GM21786 (cell line): ENCODE data around the gene FLRT1.
"Not testable (repeated sequence)": the region's sequence is repeated elsewhere in the genome, so short reads cannot be mapped to it uniquely, and the experiment has no call there.

Experiments used
- ATAC-seq: cut with Tn5 transposase; IDR thresholded peaks from one replicate; pipeline ENCODE4 v1.9.1; 2021; ENCODE audit not compliant: unreplicated experiment

Gene FLRT1

DNA sequence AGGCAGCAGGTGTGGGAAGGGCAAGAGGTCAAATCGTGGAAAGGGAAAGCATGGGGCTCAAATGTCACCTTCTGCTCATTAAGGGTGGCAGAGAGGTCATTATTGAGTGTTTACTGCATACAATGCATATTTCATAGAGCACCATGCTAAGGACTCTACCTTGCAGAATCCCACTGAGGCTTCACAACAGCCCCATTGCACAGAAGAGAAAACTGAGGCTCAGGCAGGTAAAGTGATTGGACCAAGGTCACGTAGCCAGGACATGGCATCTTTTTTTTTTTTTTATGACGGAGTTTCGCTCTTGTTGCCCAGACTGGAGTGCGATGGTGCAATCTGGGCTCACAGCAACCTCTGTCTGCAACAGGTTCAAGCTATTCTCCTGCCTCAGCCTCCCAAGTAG is 7.8 kb downstream of the FLRT1 start:
- no peak for ATAC-seq

DNA sequence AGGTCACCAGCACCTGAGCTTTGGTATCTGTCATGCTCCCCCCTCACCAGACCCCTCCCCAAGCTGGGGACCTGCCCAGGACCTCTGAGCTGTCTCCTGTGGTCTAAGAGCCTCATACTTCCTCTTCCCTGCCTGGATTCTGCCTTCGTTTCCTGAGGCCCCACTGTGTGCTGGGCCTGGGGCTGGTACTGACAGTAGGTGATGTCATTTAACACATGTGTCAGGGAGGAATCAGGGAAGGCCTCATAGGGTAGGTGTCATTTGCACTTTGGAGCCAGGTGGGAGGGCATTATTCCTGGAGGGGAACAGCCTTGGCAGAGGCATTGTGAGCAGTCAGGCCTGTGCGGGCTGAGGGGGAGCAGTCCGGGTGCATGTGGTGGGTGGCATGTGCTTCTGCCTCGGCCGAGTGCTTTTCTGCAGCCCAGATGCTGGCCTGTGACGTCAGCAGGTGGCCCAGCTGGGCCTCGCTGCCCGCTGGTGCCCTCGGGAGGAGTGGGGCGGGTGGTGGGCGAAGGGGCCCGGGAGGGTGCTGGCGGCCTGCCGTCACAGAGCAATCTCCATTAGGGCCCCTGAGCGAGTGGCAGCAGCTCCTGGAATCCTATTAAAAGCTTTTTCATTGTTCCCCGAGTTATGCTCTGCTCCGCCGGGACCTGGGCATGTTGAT is 9.1 kb downstream of the FLRT1 start:
- ATAC-seq = no peak

DNA sequence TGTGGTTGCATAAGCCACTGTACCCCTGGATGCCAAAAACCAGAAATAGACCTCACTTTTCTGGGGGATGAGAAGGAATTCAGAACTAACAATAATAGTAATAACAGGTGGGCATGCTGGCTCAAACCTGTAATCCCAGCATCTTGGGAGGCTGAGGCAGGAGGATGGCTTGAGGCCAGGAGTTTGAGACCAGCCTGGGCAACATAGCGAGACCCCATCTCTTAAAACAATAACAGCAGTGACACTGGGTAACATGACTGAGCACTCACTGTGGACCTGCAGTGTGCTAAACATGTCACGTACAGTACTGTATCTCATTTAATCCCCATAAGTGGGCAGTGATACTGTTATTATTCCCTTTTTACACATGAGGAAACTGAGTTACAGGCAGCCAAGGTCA is 10.0 kb downstream of the FLRT1 start:
- ATAC-seq = no peak

DNA sequence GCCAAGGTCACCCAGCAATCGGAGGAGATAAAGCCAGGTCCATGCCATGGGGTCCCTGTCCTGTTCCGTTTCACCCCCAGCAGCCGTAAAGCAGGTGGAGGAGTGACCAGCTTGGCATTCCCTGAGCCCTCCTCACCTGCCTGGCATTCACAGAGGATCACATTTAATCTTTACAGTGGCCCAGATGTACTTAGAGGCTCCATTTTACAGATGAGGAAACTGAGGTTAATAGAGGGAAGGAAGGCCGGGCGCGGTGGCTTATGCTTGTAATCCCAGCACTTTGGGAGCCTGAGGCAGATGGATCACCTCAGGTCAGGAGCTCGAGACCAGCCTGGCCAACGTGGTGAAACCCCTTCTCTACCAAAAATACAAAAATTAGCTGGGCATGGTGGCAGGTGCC is 11.6 kb downstream of the FLRT1 start:
- ATAC-seq = not testable (repeated sequence)

DNA sequence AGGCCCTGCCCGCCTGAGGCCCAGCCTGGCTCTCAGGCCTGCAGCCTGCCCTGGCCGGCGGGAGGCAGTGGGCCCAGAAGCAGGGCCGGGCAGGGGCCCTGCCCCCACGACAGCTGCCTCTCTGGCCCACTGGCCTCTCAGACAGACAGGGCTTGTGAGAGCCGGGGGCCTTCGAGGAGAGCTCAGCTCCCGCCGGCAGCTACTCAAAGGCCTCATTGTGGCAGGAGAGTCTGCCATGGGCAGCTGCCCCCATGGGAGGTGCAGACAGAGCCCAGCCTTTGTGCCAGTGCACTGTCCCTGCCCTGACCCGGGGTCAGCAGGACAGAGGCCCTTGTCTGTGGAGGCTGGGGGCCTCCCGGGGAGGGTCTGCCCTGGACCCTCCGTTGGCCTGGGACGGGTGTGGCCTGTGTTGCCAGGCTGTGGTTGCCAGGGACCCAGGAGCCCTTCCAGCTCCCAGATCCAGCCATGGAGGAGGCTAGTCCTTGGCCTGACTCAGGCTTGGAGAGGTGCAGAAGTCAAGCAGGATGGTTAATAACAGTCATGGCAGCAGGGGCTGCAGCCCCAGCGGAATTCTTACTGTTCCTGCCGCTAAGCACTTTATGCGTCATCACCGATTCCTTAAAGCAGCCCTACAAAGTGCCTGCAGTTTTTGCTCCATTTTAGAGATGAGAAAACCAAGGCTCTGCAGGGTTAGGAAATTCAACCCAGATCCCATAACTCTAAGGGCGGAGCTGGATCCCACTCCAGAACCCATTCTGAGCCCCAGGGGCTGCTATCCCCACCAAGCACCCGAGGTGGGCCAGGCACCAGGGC is 12.5 kb downstream of the FLRT1 start:
- ATAC-seq = no peak

DNA sequence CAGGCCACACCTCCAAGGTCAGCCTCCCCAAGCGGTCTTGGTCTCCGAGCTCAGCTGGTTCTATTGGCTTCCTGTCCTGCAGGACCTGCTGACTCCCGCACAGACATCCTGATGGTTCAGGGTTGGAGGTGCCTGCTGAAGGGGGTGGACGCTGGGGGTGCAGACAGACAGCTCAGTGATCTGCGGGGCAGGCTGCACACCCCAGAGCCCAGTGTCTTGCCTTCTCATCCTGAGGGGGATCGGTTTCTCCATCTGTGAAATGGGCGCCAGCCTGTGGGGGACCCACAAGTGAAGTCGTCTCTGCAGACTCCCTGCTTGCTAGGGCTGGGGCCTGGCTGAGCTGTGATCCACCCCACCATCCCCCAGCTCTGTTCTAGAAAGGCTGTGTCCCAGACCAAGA is 13.8 kb downstream of the FLRT1 start:
- ATAC-seq = no peak

DNA sequence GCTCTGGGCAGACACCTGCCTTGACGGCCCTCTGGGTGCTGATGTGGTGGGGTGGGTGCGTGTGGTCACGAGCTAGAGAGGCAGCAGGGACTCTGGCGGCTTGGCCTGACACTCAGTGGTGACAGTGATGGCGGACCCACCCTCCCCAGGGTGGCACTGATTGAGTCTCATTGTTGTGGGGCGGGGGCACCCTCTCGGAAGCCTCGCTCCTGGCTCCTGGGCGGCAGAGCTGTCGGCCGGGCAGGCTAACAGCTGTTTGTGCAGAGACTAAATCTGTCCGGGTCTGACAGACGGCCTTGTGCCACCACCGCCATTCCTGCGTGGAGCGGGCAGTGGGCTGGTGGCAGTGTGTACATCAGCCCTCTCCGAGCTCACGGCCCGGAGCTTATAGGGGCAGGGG is 15.6 kb downstream of the FLRT1 start:
- no peak for ATAC-seq

DNA sequence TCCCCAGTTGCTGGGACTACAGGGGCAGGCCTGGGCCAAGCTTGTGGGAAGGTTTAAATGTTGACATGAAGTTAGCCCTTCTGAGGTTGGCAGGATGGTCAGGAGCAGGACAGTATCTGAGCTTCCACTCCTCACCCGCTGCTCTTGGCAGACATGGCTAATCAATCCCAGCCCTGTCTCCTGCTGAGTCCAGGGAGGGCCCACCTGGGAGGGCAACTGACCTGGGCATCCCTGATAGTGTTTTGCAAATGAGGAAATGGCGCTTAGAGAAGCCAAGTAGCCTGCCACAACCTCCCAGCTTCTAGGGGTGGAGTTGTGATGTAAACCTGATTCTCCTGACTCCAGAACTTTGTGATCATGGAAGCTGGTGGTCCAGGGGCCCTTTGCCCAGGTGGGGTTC is 16.7 kb downstream of the FLRT1 start:
- no peak for ATAC-seq

DNA sequence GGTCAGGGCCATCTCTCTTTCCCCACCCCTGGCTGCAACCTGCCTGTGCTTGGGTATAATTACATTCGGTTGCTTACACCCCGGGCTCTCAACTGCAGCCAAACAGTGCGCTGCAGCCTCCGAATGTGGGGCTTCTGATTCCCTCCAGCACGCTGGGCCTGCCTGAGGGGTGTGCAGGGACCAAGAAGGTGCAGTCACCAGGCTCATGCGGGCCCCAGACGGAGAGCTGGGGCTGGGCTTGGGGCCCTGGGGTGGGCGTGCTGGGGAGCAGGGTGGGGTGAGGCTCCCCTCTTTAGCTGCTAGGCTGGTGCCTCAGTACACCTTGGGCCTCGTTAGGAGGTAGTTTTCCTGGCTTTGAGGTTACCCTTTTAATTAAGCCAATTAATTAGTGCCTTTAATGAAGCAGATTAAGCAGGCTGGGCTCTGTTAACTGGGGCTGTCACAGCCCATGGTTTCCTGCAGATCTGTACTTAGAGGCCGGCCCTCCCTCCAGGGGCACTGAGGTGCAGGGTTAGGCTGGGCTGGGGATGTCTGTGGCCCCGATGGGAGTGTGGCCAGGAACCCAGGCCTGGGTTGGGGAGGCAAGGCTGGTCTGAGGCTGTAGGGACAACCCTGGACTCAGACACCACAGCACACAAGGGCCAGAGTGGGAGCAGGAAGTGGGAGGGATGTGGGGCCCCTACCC is 17.3 kb downstream of the FLRT1 start:
- no peak for ATAC-seq

DNA sequence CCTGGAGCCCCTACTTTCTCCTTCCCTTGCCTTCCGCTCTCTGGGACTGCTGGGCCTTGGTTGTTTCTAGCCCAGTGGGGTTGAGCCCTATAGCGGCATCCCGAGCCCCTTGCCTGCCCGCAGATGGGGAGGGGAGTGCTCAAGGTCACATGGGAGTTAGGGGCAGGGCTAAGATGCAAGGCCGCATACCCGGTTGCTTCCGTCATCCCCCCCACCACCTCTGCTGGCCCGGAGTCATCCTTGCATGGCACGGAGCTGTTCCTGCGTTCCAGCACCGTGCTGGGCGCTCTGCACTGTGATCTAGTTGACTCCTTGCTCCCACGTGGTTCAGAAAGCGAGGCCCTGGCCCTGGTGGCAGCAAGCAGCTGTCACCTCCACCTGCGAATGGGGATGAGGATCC is 18.0 kb downstream of the FLRT1 start:
- ATAC-seq = no peak

DNA sequence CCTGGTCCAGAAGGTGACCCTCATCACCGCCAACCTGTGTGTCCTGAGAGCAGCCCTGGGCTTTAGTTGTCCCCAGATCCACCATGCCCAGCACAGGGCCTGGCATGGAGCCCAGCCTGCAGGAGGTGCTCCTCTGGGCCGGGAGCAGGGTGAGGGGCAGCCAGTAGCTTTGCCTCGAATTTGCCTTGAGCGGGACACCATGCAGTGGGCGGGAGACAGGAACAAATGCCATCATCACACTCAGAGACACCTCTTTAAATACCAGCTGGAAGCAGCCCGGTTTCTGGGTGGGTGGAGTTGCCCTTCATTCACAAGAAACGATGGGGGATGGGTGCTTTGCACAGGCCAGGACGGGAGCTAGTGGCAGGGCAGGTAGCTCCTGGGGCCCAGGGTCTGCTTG is 19.3 kb downstream of the FLRT1 start:
- ATAC-seq = no peak

DNA sequence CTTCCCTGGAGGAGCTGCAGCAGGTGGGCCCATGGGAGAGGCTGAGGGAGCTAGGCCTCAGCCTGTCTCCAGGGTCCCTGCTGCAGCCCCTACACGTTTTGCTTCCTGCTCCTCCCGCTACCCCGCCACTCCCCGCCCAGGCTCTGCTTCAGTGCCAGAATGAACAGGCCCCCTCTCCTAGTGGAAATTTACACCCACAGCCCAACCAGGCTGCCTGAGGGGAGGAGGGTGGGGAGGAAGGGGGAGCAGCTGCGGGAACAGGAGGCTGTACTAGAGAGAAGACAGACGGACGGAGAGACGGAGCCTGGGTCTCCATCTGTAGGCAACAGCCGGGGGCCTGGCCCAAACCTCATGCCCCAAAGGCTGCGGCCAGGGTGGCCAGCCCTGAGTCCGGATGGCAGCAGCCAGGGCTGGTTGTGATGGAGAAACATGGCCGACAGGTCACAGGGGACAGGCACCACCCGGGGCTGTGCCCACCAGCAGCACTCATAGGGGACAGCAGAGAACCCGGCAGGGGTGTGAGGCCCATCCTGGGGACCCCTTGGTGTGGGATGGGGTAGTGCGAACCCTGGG is 20.6 kb downstream of the FLRT1 start:
- ATAC-seq = no peak

DNA sequence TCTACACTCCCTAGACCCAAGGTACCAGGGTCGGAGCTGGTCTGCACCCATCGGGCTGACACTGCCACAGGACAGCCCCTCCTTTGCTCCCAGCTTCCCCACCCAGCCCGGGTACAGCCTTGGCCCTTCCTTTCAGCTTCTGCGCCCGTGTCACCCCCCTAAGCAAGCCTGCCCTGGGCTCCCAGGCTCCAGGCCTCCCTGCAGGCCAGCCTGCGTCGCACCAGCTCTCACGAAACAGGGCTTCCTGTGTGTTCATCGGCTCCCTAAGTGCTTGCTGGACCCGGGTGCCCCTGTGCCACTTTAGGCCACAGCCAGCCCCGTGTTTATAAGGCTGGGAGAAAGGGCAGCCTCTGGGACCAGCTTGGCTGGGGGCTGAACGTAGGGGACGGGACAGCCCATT is 21.1 kb downstream of the FLRT1 start:
- ATAC-seq = no peak

DNA sequence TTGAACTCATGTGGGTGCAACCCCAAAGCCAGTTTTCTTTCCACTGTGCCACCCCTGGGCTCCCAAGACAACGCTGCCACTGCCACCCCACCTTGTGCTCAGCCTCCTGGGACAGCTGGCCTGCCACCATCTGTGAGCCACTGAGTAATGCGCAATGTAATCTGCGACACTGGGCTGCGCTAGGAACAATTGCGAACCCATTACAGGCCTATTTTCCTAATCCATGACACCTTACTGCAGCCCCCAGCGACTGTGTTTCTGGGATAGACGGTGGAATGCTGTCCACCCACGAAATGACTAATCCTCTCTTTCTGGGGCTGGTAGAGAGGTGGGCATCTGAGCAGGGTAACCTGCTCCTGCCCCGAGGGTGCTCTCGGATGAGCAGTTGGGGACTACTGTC is 22.2 kb downstream of the FLRT1 start:
- no peak for ATAC-seq

DNA sequence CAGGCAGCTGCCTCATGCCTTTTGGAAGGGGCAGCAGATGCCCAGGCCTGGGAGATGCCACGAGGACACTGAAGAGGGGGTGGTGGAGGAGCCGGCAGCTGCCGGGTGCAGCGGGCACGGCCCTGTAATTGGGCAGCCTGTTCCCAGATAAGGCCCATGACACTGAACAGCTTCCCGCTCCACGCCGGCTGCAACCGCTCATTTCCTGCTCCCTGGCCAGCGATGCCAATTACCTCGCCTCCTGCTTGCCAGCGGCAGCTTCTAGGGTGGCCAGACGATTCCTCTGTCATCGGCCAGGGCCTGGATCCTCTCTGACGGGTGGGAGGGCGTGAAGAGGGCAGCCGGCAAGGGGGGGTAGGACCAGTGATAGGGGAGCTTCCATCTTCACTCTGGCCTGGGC is 22.8 kb downstream of the FLRT1 start:
- ATAC-seq = no peak

DNA sequence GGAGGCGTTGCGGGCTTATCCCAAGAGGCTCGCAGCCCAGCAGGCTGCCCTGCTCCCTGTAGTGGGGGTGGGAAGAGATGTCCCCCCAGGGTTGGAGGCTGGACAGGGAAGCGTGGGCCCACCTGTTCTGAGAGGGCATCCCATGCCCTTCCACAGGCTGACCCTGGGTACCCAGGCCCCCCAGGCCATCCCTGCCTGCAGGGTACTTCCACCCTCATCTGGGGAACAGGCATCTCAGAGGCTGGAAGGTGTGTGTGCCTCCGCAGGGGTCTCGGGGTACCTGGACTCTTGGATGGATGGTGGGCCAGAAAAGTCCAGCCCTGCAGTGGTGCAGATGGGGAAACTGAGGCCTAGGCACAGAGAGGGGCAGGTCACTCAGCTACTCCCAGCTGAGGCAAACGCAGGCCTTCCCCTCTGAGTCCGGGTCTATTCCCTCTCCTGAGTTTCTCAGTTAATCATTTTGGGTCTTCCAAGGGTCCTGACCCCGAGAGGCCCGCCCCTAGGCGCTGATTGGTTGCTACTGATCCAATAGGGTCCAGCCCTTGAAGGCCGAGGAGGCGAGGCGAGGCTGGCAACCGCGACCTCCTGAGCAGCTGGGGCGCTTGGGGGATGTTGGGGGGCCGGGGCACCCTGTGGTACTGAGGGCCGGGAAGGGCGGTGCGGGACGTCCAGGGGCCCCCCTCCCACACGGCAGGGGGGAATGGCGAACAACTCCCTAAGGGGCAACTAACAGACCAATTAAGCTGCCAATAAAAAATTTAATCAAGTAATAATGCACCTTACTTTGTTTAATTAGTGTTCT is 23.8 kb downstream of the FLRT1 start:
- ATAC-seq = no peak

DNA sequence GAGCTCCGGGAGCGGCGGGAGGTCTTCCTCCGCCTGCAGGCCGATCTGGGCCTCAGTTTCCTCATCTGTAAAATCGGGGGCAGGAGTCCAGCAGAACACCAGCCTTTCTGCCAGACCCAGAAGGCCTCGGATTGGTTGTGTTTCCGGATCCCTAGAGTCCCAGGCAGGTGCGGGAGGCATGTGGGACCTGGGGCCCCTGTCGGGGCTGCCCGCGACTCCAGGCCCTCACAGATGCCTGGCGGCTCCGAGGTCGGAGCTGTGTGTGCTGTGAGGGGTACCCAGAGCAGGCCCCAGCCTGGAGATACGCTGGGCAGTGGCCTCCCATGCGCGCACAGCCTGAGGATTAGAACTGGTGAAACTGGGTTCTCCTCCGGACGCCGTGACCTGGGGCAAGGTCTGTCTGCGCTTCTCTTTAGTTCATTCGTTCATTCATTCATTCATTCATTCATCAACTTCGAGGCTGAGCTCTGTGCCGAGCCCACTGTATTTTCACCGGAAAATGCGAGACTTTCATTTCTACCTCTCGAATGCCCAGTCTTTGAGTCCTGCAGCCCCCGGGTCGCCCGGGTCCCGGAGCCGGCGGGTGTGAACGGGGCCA is 24.6 kb downstream of the FLRT1 start:
- no peak for ATAC-seq

DNA sequence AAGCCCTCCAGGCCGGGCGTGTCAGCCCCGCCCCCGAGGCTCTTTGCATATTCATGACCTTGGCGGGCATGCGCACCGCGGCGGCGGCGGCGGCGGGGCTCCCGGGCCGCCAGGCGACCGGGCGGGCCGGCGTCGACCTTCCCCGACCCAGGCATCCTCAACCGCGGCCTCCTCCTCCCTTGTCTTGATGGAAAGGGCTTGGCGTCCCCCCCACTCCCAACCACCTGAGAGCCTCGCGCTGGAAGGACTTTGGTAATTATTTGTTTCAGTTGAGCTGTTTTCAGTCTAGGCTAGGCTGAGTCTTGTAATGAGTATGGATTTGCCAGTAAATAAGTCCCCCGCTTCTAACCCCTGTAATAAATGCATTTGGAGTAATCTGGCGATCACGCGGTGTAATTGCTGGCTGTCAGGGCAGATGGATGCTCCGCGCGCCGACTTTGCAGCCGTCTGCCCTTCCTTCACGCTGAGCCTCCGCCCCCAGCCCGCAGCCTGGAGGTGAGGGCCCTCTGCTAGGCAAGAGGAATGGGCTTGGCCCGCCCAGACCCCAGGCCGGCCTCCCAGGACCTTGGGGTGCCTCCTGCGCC is 25.2 kb downstream of the FLRT1 start:
- ATAC-seq = no peak

DNA sequence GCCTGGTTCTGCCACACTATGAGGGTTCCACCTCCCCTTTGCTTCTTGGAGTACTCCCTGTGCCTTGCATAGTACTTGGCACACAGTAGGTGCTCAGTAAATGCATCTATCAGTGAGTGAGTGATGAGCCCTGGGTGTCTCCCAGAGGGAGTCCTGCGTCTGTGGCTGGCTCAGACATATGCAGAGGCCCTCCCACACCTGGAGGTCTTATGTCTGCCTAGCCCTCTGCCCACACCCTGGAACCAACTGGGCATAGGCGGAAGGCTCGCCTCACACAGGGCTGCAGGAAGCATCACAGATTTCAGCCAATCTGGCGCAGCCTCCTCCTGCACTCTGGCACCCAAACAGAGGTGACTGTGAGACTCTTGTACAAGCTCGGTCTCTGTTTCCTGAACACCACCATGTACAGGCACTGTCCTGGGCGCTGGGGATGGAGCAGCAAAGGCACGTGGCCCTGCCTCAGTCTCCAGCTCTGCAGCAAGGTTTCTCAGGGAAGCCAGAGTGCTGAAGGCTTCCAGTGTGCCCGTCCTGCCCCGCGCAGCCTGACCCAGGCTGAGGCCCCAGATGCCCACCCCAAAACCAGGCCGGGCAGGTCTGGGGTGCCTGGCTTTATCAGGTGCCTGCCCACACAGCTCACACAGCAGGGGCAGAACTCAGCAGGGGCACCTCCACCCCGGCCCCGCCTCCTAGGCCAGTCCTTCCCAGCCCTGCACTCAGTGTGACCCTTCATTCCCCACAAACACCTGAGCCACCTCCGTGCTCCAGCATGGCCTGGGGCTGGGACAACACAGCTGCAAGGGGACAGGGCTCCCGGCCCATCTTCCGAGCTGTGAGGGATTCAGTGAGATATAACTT is 26.7 kb downstream of the FLRT1 start:
- ATAC-seq = no peak
